ENCODE measurements around the gene TSHZ3. TPM values are rescaled to one million over a fixed set of nuclear protein-coding genes. Genes with fewer than 3 reads are reported as not detected.

The TSHZ3 gene
- total RNA-seq, 1 experiment from 2014 or later: not detected

GRCh38 chr19:31350033-31350692 is 927 bp upstream of the TSHZ3 start:
- DNase-seq (ENCODE audit: unreplicated experiment): no peak
- Mint-ChIP-seq H3K9me3 (ENCODE audit: unreplicated experiment) (peaks cover 12% of the 10 kb centered on the region), H3K36me3 (ENCODE audit: insufficient read depth, unreplicated experiment) (peaks cover 12% of the 10 kb centered on the region), H3K27ac (ENCODE audit: low read depth, unreplicated experiment) (no peak overlapping the region), H3K4me1 (ENCODE audit: insufficient read depth, unreplicated experiment) (no peaks in the 10 kb centered on the region), H3K27me3 (ENCODE audit: insufficient read depth, unreplicated experiment) (no peaks in the 10 kb centered on the region), H3K4me3 (ENCODE audit: unreplicated experiment) (no peak overlapping the region)
- CTCF ChIA-PET: interaction anchor here (0.6 kb wide), 1 partner anchor 675 kb away, joined by 3 read pairs; no protein-coding TSS in a partner anchor
- TF ChIP-seq CTCF (IDR thresholded peaks at IDR 0.05; ENCODE audit: unreplicated experiment): no peak
- BruUV-seq (replicated peaks): no TSS peak
- POLR2A ChIA-PET: no interaction called here
- intact Hi-C loops (cut with micrococcal nuclease): no loop called here

GRCh38 chr19:31348481-31349159 is 616 bp downstream of the TSHZ3 start:
- no peak overlapping the region for H3K27ac Mint-ChIP-seq (ENCODE audit: low read depth, unreplicated experiment)
- no TSS peak for BruUV-seq (replicated peaks)
- no peaks in the 10 kb centered on the region for H3K4me1 Mint-ChIP-seq (ENCODE audit: insufficient read depth, unreplicated experiment)
- ChIA-PET CTCF (no interaction called here), POLR2A (no interaction called here)
- intact Hi-C loops (cut with micrococcal nuclease): no loop called here
- no peak for TF ChIP-seq CTCF (IDR thresholded peaks at IDR 0.05; ENCODE audit: unreplicated experiment)
- peaks cover 12% of the 10 kb centered on the region for H3K36me3 Mint-ChIP-seq (ENCODE audit: insufficient read depth, unreplicated experiment)
- DNase-seq (ENCODE audit: unreplicated experiment): no peak
- H3K9me3 Mint-ChIP-seq (ENCODE audit: unreplicated experiment): peaks cover 4% of the 10 kb centered on the region
- no peaks in the 10 kb centered on the region for H3K27me3 Mint-ChIP-seq (ENCODE audit: insufficient read depth, unreplicated experiment)
- no peak overlapping the region for H3K4me3 Mint-ChIP-seq (ENCODE audit: unreplicated experiment)

- Mint-ChIP-seq H3K36me3 (ENCODE audit: insufficient read depth, unreplicated experiment) (peaks cover 12% of the 10 kb centered on the region), H3K4me1 (ENCODE audit: insufficient read depth, unreplicated experiment) (no peaks in the 10 kb centered on the region), H3K9me3 (ENCODE audit: unreplicated experiment) (no peaks in the 10 kb centered on the region), H3K27ac (ENCODE audit: low read depth, unreplicated experiment) (no peak overlapping the region), H3K27me3 (ENCODE audit: insufficient read depth, unreplicated experiment) (no peaks in the 10 kb centered on the region), H3K4me3 (ENCODE audit: unreplicated experiment) (no peak overlapping the region)
- POLR2A ChIA-PET: no interaction called here
- CTCF ChIA-PET: no interaction called here
- no peak for DNase-seq (ENCODE audit: unreplicated experiment)
- no peak for TF ChIP-seq CTCF (IDR thresholded peaks at IDR 0.05; ENCODE audit: unreplicated experiment)
- intact Hi-C loops (cut with micrococcal nuclease): no loop called here
- BruUV-seq (replicated peaks): no TSS peak
Measured at GRCh38 chr19:31347828-31348392, 1.3 kb downstream of the TSHZ3 start.

GRCh38 chr19:31347354-31347753 is 1.9 kb downstream of the TSHZ3 start:
- H3K27ac Mint-ChIP-seq (ENCODE audit: low read depth, unreplicated experiment): no peak overlapping the region
- intact Hi-C loops (cut with micrococcal nuclease): no loop called here
- no peak for DNase-seq (ENCODE audit: unreplicated experiment)
- H3K4me1 Mint-ChIP-seq (ENCODE audit: insufficient read depth, unreplicated experiment): no peaks in the 10 kb centered on the region
- H3K9me3 Mint-ChIP-seq (ENCODE audit: unreplicated experiment): no peaks in the 10 kb centered on the region
- no peak for TF ChIP-seq CTCF (IDR thresholded peaks at IDR 0.05; ENCODE audit: unreplicated experiment)
- CTCF ChIA-PET: interaction anchor here (1.2 kb wide), 1 partner anchor 686 kb away, joined by 4 read pairs; no protein-coding TSS in a partner anchor
- no TSS peak for BruUV-seq (replicated peaks)
- POLR2A ChIA-PET: no interaction called here
- peaks cover 12% of the 10 kb centered on the region for H3K36me3 Mint-ChIP-seq (ENCODE audit: insufficient read depth, unreplicated experiment)
- H3K27me3 Mint-ChIP-seq (ENCODE audit: insufficient read depth, unreplicated experiment): no peaks in the 10 kb centered on the region
- no peak overlapping the region for H3K4me3 Mint-ChIP-seq (ENCODE audit: unreplicated experiment)

All from MCF 10A (cell line).